Forelimb muscle (tissue), 1 donor: Measurements from ENCODE around the gene CIB1. TPM values are rescaled to one million over a fixed set of nuclear protein-coding genes. Genes with fewer than 3 reads are reported as not detected.

ENCODE experiments used
- DNase-seq: peaks from one replicate; pipeline ENCODE4 v3.0.0-alpha.2; 2013; ENCODE audit warnings: low read depth
- polyA plus RNA-seq: library from polyadenylated mRNA; unstranded; fragments of 120-200 nt; gene quantifications from one replicate; pipeline ENCODE4 v1.2.1, GENCODE V29; 2013; ENCODE audit not compliant: insufficient read length

The CIB1 gene
- polyA plus RNA-seq, 1 donor = 20.7 TPM

- DNase-seq = no peak
Measured at GRCh38 chr15:90240856-90241255, 7.1 kb upstream of the CIB1 start.

GRCh38 chr15:90239371-90239770, 5.6 kb upstream of the CIB1 start:
- no peak for DNase-seq

GRCh38 chr15:90234096-90234988, 601 bp upstream of the CIB1 start, which contains the start of gene GDPGP1:
TSS of gene GDPGP1 (plus strand) at chr15:90234209. CDS start at chr15:90240909, 6,700 bp downstream.
- DNase-seq = no peak

- no peak for DNase-seq
Measured at GRCh38 chr15:90232941-90233386, 777 bp downstream of the CIB1 start.

- DNase-seq = no peak
Measured at GRCh38 chr15:90232196-90232595, 1.5 kb downstream of the CIB1 start.

- no peak for DNase-seq
Measured at GRCh38 chr15:90231028-90232017, 2.4 kb downstream of the CIB1 start.

- no peak for DNase-seq
Measured at GRCh38 chr15:90230610-90231009, 3.1 kb downstream of the CIB1 start.

- DNase-seq = no peak
Measured at GRCh38 chr15:90230071-90230494, 3.7 kb downstream of the CIB1 start.

- DNase-seq = no peak
Measured at GRCh38 chr15:90228960-90229359, 4.8 kb downstream of the CIB1 start.

GRCh38 chr15:90227816-90228772, 5.6 kb downstream of the CIB1 start:
- DNase-seq = no peak

- no peak for DNase-seq
Measured at GRCh38 chr15:90227336-90227735, 6.4 kb downstream of the CIB1 start.

- DNase-seq = no peak
Measured at GRCh38 chr15:90225504-90226234, 8.1 kb downstream of the CIB1 start.

GRCh38 chr15:90225047-90225446, 8.7 kb downstream of the CIB1 start:
- no peak for DNase-seq

GRCh38 chr15:90223441-90224165, 10.1 kb downstream of the CIB1 start:
- DNase-seq = no peak

- no peak for DNase-seq
Measured at GRCh38 chr15:90222547-90222946, 11.2 kb downstream of the CIB1 start.

GRCh38 chr15:90221246-90221900, 12.4 kb downstream of the CIB1 start:
- no peak for DNase-seq

GRCh38 chr15:90219421-90220141, 14.2 kb downstream of the CIB1 start:
- no peak for DNase-seq

- no peak for DNase-seq
Measured at GRCh38 chr15:90217671-90218394, 15.9 kb downstream of the CIB1 start.
